Measurements from ENCODE around the gene TNFSF4.

Gene TNFSF4

DNA sequence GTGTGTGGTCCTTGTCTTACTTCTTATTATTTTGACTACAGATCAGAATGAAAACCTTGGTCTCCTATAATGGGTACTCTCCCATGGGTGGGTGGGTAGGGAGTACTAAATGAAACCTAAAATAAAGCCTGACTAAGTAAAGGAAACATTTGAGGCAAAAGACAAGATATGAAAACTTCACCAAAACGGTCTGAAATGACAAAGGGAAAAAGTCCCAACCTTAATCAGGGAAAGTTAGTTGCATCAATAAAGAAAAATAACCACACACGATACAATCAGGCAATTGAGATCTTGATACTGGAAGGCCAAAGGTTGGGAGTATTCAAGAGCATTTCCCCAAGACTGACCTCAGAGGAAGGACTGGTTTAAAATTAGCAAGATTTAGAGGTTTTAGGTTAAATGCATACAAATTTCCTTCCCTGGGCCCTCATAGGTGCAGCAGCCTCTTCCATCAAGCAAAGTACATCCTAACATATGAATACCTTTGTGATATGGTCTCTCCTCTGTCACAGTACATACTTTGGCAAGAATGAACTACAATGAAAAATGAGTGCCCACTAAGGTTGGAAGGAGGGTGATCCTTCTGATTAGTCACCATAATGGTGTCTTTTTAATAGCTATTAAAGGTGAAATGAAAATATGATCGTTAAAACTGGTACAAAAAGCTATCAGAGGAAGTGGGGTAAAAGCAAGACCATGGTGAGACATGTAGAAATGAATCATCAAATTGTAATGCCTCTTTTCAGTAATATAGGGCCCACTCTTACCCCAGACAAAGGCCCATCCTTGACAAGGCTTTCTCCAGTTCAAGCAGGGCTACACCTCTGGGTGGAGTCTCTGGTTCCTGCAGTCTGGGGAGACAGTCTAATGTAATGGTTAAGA, 15.3 kb upstream of the TNFSF4 start:
- no peak for DNase-seq (ENCODE audit: low read depth, low spot score)

DNA sequence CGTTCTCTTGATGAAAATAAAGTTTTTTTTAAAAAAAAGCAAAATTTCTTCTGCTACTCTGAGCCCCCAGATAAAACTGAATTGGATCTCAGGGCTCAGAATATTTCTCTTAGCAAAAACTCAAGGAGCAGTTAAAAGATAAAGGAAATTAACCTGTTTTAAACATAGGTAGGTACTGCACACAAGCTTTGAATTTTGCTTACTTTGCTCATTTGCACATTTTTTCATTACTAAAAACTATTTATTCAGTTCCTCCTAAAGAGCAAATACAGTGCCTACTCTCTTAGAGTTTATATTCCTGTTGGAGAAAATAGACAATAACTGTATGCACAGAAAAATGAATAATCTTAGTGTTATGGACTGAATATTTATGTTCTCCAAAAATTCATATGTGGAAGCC, 13.0 kb upstream of the TNFSF4 start:
- Histone ChIP-seq H3K27ac (no peak overlapping the region), H3K9me3 (ENCODE audit: low read depth, low read length) (no peaks in the 10 kb centered on the region), H3K9ac (ENCODE audit: insufficient read length) (no peak overlapping the region), H3K36me3 (ENCODE audit: insufficient read depth, low read length) (no peaks in the 10 kb centered on the region), H3K4me3 (no peak overlapping the region)
- DNase-seq (ENCODE audit: low read depth, low spot score), result no peak
- TF ChIP-seq EZH2 (IDR thresholded peaks at IDR 0.05), result no peak
- TF ChIP-seq FOXP2 (optimal IDR thresholded peaks at IDR 0.05; ENCODE audit: control extremely low read depth, extremely low read length, insufficient read depth), result no peak
- no peak for TF ChIP-seq POLR2AphosphoS5 (IDR thresholded peaks at IDR 0.05; ENCODE audit: borderline replicate concordance, low read depth, low read length)

More for the DNA sequence above, 15.3 kb upstream of the TNFSF4 start:
- Histone ChIP-seq H3K9ac (ENCODE audit: insufficient read length) (no peak overlapping the region), H3K27ac (no peak overlapping the region), H3K9me3 (ENCODE audit: low read depth, low read length) (no peaks in the 10 kb centered on the region), H3K4me3 (no peak overlapping the region), H3K36me3 (ENCODE audit: insufficient read depth, low read length) (no peaks in the 10 kb centered on the region)
- TF ChIP-seq POLR2AphosphoS5 (IDR thresholded peaks at IDR 0.05; ENCODE audit: borderline replicate concordance, low read depth, low read length), result no peak
- TF ChIP-seq FOXP2 (optimal IDR thresholded peaks at IDR 0.05; ENCODE audit: control extremely low read depth, extremely low read length, insufficient read depth), result no peak
- no peak for TF ChIP-seq EZH2 (IDR thresholded peaks at IDR 0.05)

DNA sequence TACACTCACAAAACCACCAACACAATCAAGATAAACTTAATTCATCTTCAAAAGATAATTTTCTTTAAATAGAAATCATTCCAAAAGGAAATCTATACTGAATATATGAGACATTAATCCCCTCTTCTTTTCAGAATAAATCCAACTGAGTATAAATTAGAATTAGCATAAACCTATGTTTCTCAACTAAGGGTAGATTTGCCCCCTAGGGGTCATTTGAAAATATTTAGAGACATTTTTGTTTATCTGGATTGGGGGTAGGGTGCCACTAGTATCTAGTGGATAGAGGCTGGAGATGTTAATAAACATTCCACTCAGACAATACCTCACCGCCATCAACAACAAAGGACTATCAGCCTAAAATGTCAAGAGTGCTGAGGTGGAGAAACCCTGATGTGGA, 6.5 kb upstream of the TNFSF4 start:
- TF ChIP-seq EZH2 (IDR thresholded peaks at IDR 0.05) (no peak), FOXP2 (optimal IDR thresholded peaks at IDR 0.05; ENCODE audit: control extremely low read depth, extremely low read length, insufficient read depth) (no peak), POLR2AphosphoS5 (IDR thresholded peaks at IDR 0.05; ENCODE audit: borderline replicate concordance, low read depth, low read length) (no peak)
- H3K9ac ChIP-seq (ENCODE audit: insufficient read length), result no peak overlapping the region
- no peaks in the 10 kb centered on the region for H3K9me3 ChIP-seq (ENCODE audit: low read depth, low read length)
- no peak overlapping the region for H3K27ac ChIP-seq
- H3K4me3 ChIP-seq, result no peak overlapping the region
- no peaks in the 10 kb centered on the region for H3K36me3 ChIP-seq (ENCODE audit: insufficient read depth, low read length)
- no peak for DNase-seq (ENCODE audit: low read depth, low spot score)

DNA sequence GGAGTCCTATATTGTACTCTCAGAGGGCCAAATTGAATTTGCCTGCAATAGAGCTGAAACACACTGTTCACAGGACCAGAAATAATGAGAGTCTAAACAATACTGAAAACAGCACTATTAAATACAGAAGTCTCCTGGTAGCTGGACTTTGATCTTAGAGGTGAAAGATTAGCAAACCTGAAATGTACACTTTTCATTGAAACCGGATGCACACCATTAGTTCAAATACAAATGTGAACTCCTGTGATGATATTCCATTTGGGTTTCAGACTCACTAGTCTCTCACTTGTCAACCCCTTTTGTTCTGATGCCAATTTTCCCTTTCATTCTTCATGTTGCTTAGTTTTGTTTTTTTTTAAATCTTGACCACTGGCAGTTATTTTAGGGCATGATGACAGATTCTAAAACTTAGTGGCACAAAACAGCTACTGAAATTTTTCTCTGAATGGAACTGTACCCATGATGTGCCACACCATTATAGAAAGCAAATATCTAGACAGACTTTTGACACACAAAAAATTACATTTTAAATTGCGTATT, 5.9 kb upstream of the TNFSF4 start:
- TF ChIP-seq EZH2 (IDR thresholded peaks at IDR 0.05), result no peak
- TF ChIP-seq POLR2AphosphoS5 (IDR thresholded peaks at IDR 0.05; ENCODE audit: borderline replicate concordance, low read depth, low read length), result no peak
- no peak for TF ChIP-seq FOXP2 (optimal IDR thresholded peaks at IDR 0.05; ENCODE audit: control extremely low read depth, extremely low read length, insufficient read depth)
- no peak overlapping the region for H3K4me3 ChIP-seq
- H3K27ac ChIP-seq, result no peak overlapping the region
- no peak overlapping the region for H3K9ac ChIP-seq (ENCODE audit: insufficient read length)
- no peaks in the 10 kb centered on the region for H3K9me3 ChIP-seq (ENCODE audit: low read depth, low read length)
- H3K36me3 ChIP-seq (ENCODE audit: insufficient read depth, low read length), result no peaks in the 10 kb centered on the region
- DNase-seq (ENCODE audit: low read depth, low spot score), result no peak

DNA sequence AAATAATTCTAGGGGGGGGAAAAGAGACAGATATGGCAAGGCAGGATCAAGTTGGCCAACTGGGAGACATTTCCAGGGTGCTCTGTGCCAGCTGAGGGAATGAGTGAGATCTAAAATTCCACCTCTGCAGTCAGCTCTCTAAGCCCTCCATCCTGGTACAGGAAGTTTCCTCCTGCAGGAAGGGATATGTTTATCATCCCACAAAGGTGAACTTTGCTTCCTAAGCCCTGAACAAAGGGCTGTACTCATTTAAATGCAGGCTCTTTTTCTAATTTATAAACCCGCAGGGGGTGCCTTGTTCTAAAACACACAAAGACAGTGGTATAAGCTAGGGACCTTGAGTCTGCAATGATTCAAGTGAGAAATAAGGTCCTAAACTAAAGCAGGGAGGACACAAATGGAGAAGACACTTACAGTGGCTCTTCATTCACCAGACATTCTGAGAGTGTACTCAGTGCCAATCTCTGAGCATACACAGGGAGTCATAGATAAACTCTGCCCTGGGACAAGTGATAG, 3.6 kb upstream of the TNFSF4 start:
- Histone ChIP-seq H3K9me3 (ENCODE audit: low read depth, low read length) (no peaks in the 10 kb centered on the region), H3K4me3 (no peak overlapping the region), H3K36me3 (ENCODE audit: insufficient read depth, low read length) (no peaks in the 10 kb centered on the region), H3K9ac (ENCODE audit: insufficient read length) (no peak overlapping the region), H3K27ac (no peak overlapping the region)
- DNase-seq (ENCODE audit: low read depth, low spot score), result no peak
- TF ChIP-seq EZH2 (IDR thresholded peaks at IDR 0.05) (no peak), POLR2AphosphoS5 (IDR thresholded peaks at IDR 0.05; ENCODE audit: borderline replicate concordance, low read depth, low read length) (no peak), FOXP2 (optimal IDR thresholded peaks at IDR 0.05; ENCODE audit: control extremely low read depth, extremely low read length, insufficient read depth) (no peak)

DNA sequence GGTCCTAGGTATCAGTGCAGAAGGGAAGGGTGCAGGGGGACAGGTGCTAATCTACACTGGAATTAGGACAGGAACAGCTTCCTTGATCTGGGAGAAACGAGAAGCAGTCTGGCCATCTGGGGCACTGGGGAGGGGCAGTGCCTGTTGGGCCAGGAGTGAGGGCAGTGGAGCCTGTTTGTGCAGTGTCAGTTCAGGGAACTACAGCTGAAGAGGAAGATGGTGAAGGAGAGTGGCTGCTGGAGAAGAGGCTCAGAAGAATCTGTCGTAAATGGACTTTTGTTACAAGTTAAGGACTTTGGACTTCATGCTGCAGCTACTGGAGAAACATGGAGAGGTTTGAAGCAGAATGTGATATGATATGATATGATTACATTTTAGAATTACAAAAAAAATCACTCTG, 3.2 kb upstream of the TNFSF4 start:
- no peak for TF ChIP-seq EZH2 (IDR thresholded peaks at IDR 0.05)
- TF ChIP-seq FOXP2 (optimal IDR thresholded peaks at IDR 0.05; ENCODE audit: control extremely low read depth, extremely low read length, insufficient read depth), result no peak
- TF ChIP-seq POLR2AphosphoS5 (IDR thresholded peaks at IDR 0.05; ENCODE audit: borderline replicate concordance, low read depth, low read length), result no peak
- DNase-seq (ENCODE audit: low read depth, low spot score), result no peak

DNA sequence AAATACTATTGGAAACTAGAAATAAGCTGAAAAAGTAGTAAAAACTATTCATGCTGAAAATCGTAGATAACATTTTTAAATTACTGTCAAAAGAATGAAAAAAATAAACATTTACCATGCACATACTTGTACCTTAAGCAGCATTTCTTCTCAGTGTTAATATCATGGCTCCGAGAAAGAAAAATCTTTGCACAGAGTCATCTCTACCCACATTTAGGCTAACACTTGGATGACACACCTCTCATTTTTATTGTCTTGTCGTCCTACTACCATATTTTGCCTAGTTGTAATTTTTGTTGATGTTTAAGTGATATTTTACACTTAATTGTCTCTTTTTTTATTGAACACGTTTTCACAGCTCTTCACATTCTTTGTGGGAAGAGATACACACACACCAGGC, 1.7 kb upstream of the TNFSF4 start:
- Histone ChIP-seq H3K27ac (no peak overlapping the region), H3K9me3 (ENCODE audit: low read depth, low read length) (no peaks in the 10 kb centered on the region), H3K9ac (ENCODE audit: insufficient read length) (no peak overlapping the region), H3K4me3 (no peak overlapping the region), H3K36me3 (ENCODE audit: insufficient read depth, low read length) (no peaks in the 10 kb centered on the region)
- TF ChIP-seq POLR2AphosphoS5 (IDR thresholded peaks at IDR 0.05; ENCODE audit: borderline replicate concordance, low read depth, low read length) (no peak), FOXP2 (optimal IDR thresholded peaks at IDR 0.05; ENCODE audit: control extremely low read depth, extremely low read length, insufficient read depth) (no peak), EZH2 (IDR thresholded peaks at IDR 0.05) (no peak)
- DNase-seq (ENCODE audit: low read depth, low spot score), result no peak

More for the DNA sequence above, 3.2 kb upstream of the TNFSF4 start:
- Histone ChIP-seq H3K9ac (ENCODE audit: insufficient read length) (no peak overlapping the region), H3K27ac (no peak overlapping the region), H3K36me3 (ENCODE audit: insufficient read depth, low read length) (no peaks in the 10 kb centered on the region), H3K9me3 (ENCODE audit: low read depth, low read length) (no peaks in the 10 kb centered on the region), H3K4me3 (no peak overlapping the region)

DNA sequence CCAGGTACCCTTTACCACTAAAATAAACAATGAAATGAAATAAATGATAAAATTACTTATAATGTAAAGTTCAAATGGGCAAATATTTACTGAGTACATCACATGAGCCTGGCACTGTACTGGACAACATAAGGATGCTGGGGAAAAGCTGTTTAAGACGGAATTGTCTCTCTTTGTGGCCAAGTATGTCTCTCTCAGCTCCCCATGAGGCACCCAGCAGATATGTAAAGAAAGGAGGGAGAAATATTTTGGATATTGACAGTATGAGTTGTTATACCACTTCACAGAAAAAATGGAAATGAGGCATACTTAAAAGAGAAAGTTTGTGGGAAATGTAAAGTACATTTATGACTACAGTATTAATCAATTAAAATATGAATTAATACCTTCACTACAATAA, 1.0 kb upstream of the TNFSF4 start:
- Histone ChIP-seq H3K9ac (ENCODE audit: insufficient read length) (no peak overlapping the region), H3K9me3 (ENCODE audit: low read depth, low read length) (no peaks in the 10 kb centered on the region), H3K27ac (no peak overlapping the region), H3K36me3 (ENCODE audit: insufficient read depth, low read length) (no peaks in the 10 kb centered on the region), H3K4me3 (no peak overlapping the region)
- no peak for TF ChIP-seq POLR2AphosphoS5 (IDR thresholded peaks at IDR 0.05; ENCODE audit: borderline replicate concordance, low read depth, low read length)
- no peak for TF ChIP-seq EZH2 (IDR thresholded peaks at IDR 0.05)
- no peak for TF ChIP-seq FOXP2 (optimal IDR thresholded peaks at IDR 0.05; ENCODE audit: control extremely low read depth, extremely low read length, insufficient read depth)
- no peak for DNase-seq (ENCODE audit: low read depth, low spot score)

Data from SK-N-MC (cell line).